HEK293 (cell line): ENCODE results near the gene ALDH16A1.

ENCODE experiments used
- BCL11A ChIP-seq: fragments of 450-650 bp; formaldehyde crosslinking; IDR thresholded peaks from 2 replicates; pipeline ENCODE4 v1.5.1; 2016; ENCODE audit warnings: low read depth, missing biosample characterization, missing genetic modification characterization
- BCL6B ChIP-seq: fragments of 450-650 bp; formaldehyde crosslinking; IDR thresholded peaks from 2 replicates; pipeline ENCODE4 v1.5.1; 2017; ENCODE audit warnings: missing biosample characterization, missing genetic modification characterization
- GLI4 ChIP-seq: fragments of 450-650 bp; formaldehyde crosslinking; IDR thresholded peaks from 2 replicates; pipeline ENCODE4 v1.5.1; 2016; ENCODE audit warnings: missing biosample characterization, missing genetic modification characterization
- IKZF3 ChIP-seq: fragments of 450-650 bp; IDR thresholded peaks from 2 replicates; pipeline ENCODE4 v1.5.0; 2018; ENCODE audit warnings: missing biosample characterization, mild to moderate bottlenecking, missing genetic modification characterization, moderate library complexity
- KLF1 ChIP-seq: fragments of 450-650 bp; formaldehyde crosslinking; IDR thresholded peaks from 2 replicates; pipeline ENCODE4 v1.5.1; 2016; ENCODE audit warnings: missing biosample characterization, missing genetic modification characterization
- KLF16 ChIP-seq: fragments of 450-650 bp; formaldehyde crosslinking; IDR thresholded peaks from 2 replicates; pipeline ENCODE4 v1.5.1; 2017; ENCODE audit warnings: missing biosample characterization, missing genetic modification characterization
- KLF17 ChIP-seq: fragments of 450-650 bp; formaldehyde crosslinking; IDR thresholded peaks from 2 replicates; pipeline ENCODE4 v1.5.1; 2016; ENCODE audit warnings: missing biosample characterization, missing genetic modification characterization
- PRDM6 ChIP-seq: fragments of 450-650 bp; formaldehyde crosslinking; IDR thresholded peaks from 2 replicates; pipeline ENCODE4 v1.5.1; 2017; ENCODE audit warnings: missing biosample characterization, missing genetic modification characterization
- ZBTB1 ChIP-seq: fragments of 450-650 bp; formaldehyde crosslinking; IDR thresholded peaks from 2 replicates; pipeline ENCODE4 v1.5.1; 2016; ENCODE audit warnings: missing biosample characterization, missing genetic modification characterization
- ZBTB7A ChIP-seq: fragments of 450-650 bp; formaldehyde crosslinking; IDR thresholded peaks from 2 replicates; pipeline ENCODE4 v1.5.1; 2016; ENCODE audit warnings: low read depth, missing biosample characterization, missing genetic modification characterization
- ZFP69B ChIP-seq: fragments of 450-650 bp; formaldehyde crosslinking; IDR thresholded peaks from 2 replicates; pipeline ENCODE4 v1.5.1; 2016; ENCODE audit warnings: missing biosample characterization, missing genetic modification characterization
- ZNF175 ChIP-seq: fragments of 450-650 bp; formaldehyde crosslinking; IDR thresholded peaks from 2 replicates; pipeline ENCODE4 v1.5.1; 2016; ENCODE audit warnings: missing biosample characterization, missing genetic modification characterization
- ZNF311 ChIP-seq: fragments of 450-650 bp; formaldehyde crosslinking; IDR thresholded peaks from 2 replicates; pipeline ENCODE4 v1.5.1; 2017; ENCODE audit warnings: missing biosample characterization, missing genetic modification characterization, borderline replicate concordance
- ZNF341 ChIP-seq: fragments of 450-650 bp; formaldehyde crosslinking; IDR thresholded peaks from 2 replicates; pipeline ENCODE4; 2016; ENCODE audit warnings: low read depth, missing biosample characterization, missing genetic modification characterization
- ZNF404 ChIP-seq: fragments of 450-650 bp; formaldehyde crosslinking; IDR thresholded peaks from 2 replicates; pipeline ENCODE4 v1.5.1; 2017; ENCODE audit warnings: missing biosample characterization, missing genetic modification characterization
- ZNF514 ChIP-seq: fragments of 450-650 bp; formaldehyde crosslinking; IDR thresholded peaks from 2 replicates; pipeline ENCODE4 v1.5.1; 2016; ENCODE audit warnings: missing biosample characterization, missing genetic modification characterization
- ZNF548 ChIP-seq: fragments of 450-650 bp; formaldehyde crosslinking; IDR thresholded peaks from 2 replicates; pipeline ENCODE4 v1.5.1; 2016; ENCODE audit warnings: missing biosample characterization, missing genetic modification characterization
- ZNF585B ChIP-seq: fragments of 450-650 bp; formaldehyde crosslinking; IDR thresholded peaks from 2 replicates; pipeline ENCODE4 v1.5.1; 2016; ENCODE audit warnings: missing biosample characterization, missing genetic modification characterization
- ZNF645 ChIP-seq: fragments of 450-650 bp; formaldehyde crosslinking; IDR thresholded peaks from 2 replicates; pipeline ENCODE4; 2016; ENCODE audit warnings: missing biosample characterization, missing genetic modification characterization
- ZNF76 ChIP-seq: fragments of 450-650 bp; formaldehyde crosslinking; IDR thresholded peaks from 2 replicates; pipeline ENCODE4; 2016; ENCODE audit warnings: low read depth, missing biosample characterization, missing genetic modification characterization, borderline replicate concordance
- ZNF785 ChIP-seq: fragments of 450-650 bp; formaldehyde crosslinking; IDR thresholded peaks from 2 replicates; pipeline ENCODE4 v1.5.1; 2016; ENCODE audit warnings: missing biosample characterization, missing genetic modification characterization
- ZNF843 ChIP-seq: fragments of 450-650 bp; formaldehyde crosslinking; IDR thresholded peaks from 2 replicates; pipeline ENCODE4 v1.5.1; 2016; ENCODE audit warnings: missing biosample characterization, missing genetic modification characterization
- ZXDB ChIP-seq: fragments of 450-650 bp; formaldehyde crosslinking; IDR thresholded peaks from 2 replicates; pipeline ENCODE4 v1.5.1; 2016; ENCODE audit warnings: missing biosample characterization, missing genetic modification characterization
- TF ChIP-seq, protein P1 (sequence below): fragments of 450-650 bp; formaldehyde crosslinking; IDR thresholded peaks from 2 replicates; pipeline ENCODE4 v1.5.1; 2016; ENCODE audit warnings: missing biosample characterization, missing genetic modification characterization
- TF ChIP-seq, protein P2 (sequence below): fragments of 450-650 bp; formaldehyde crosslinking; IDR thresholded peaks from 2 replicates; pipeline ENCODE4 v1.5.1; 2016; ENCODE audit warnings: missing biosample characterization, missing genetic modification characterization
- TF ChIP-seq, protein P3 (sequence below): fragments of 450-650 bp; formaldehyde crosslinking; IDR thresholded peaks from 2 replicates; pipeline ENCODE4 v1.5.1; 2016; ENCODE audit warnings: missing biosample characterization, missing genetic modification characterization, borderline replicate concordance

Gene ALDH16A1

DNA sequence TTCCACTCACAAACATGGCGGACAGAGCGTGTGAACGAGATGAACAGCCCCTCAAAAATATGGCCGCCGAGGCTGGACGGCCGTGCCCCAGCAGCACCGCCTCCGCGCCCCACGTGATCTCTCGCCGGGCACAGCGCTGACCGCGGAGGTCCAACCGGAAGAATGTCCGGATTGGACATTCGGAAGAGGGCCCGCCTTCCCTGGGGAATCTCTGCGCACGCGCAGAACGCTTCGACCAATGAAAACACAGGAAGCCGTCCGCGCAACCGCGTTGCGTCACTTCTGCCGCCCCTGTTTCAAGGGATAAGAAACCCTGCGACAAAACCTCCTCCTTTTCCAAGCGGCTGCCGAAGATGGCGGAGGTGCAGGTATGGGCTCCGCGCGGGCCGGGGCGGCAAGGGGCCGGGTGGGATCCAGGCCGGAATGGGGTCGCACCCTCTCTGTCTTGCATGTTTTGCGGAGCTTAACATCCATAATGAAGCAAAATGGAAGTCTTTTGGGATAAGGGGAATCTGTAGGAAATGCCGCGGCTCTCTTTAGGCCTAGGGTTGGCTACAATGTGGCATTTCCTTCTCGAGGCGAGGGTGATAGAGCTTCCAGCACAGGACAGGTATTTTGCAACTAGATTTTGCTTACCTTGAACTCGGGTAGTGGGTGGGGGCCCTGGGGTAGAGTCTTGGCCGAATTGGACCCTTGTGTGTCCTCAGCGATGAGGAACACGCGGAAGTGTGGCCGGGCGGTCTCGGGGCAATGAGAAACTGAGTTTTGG, 34.4 kb downstream of the ALDH16A1 start, which contains the start of gene RPL13A (continued):
- TF ChIP-seq, protein P1, sequence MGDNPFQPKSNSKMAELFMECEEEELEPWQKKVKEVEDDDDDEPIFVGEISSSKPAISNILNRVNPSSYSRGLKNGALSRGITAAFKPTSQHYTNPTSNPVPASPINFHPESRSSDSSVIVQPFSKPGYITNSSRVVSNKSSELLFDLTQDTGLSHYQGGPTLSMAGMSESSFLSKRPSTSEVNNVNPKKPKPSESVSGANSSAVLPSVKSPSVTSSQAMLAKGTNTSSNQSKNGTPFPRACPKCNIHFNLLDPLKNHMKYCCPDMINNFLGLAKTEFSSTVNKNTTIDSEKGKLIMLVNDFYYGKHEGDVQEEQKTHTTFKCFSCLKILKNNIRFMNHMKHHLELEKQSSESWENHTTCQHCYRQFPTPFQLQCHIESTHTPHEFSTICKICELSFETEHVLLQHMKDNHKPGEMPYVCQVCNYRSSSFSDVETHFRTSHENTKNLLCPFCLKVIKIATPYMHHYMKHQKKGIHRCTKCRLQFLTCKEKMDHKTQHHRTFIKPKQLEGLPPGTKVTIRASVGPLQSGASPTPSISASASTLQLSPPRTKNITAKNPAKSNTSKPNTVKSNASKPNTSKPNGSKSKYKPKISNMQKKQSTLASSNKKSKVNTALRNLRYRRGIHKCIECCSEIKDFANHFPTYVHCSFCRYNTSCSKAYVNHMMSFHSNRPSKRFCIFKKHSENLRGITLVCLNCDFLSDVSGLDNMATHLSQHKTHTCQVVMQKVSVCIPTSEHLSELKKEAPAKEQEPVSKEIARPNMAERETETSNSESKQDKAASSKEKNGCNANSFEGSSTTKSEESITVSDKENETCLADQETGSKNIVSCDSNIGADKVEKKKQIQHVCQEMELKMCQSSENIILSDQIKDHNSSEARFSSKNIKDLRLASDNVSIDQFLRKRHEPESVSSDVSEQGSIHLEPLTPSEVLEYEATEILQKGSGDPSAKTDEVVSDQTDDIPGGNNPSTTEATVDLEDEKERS, result no peak
- TF ChIP-seq ZBTB1 (tag by site-specific recombination) (no peak), ZNF645 (tag by site-specific recombination) (no peak), ZXDB (tag by site-specific recombination) (peak; percentile 100), ZNF404 (tag by site-specific recombination) (no peak), ZBTB7A (tag by site-specific recombination) (peak; percentile 48; the same call in 1 of the 2 replicates), BCL11A (tag by site-specific recombination) (peak; percentile 72; the same call in 1 of the 2 replicates), KLF1 (tag by site-specific recombination) (no peak), KLF16 (peak; percentile 93), ZNF548 (tag by site-specific recombination) (no peak), KLF17 (tag by site-specific recombination) (no peak; the same call in 1 of the 2 replicates), ZNF175 (no peak), GLI4 (tag by site-specific recombination) (0 out of 2 replicates have a peak, but pooled peaks have one; percentile 62), ZNF514 (tag by site-specific recombination) (no peak), IKZF3 (tag by site-specific recombination) (no peak), ZNF311 (tag by site-specific recombination) (no peak), ZNF76 (tag by site-specific recombination) (peak; percentile 71; the same call in 1 of the 2 replicates), ZNF585B (tag by site-specific recombination) (no peak), ZNF843 (tag by site-specific recombination) (0 out of 2 replicates have a peak, but pooled peaks have one; percentile 31), PRDM6 (no peak), BCL6B (tag by site-specific recombination) (no peak), ZNF785 (tag by site-specific recombination) (0 out of 2 replicates have a peak, but pooled peaks have one; percentile 49), ZNF341 (tag by site-specific recombination) (no peak), ZFP69B (no peak)
- TF ChIP-seq, protein P2, sequence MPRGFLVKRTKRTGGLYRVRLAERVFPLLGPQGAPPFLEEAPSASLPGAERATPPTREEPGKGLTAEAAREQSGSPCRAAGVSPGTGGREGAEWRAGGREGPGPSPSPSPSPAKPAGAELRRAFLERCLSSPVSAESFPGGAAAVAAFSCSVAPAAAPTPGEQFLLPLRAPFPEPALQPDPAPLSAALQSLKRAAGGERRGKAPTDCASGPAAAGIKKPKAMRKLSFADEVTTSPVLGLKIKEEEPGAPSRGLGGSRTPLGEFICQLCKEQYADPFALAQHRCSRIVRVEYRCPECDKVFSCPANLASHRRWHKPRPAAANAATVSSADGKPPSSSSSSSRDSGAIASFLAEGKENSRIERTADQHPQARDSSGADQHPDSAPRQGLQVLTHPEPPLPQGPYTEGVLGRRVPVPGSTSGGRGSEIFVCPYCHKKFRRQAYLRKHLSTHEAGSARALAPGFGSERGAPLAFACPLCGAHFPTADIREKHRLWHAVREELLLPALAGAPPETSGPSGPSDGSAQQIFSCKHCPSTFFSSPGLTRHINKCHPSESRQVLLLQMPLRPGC (tag by site-specific recombination), result peak; percentile 48; the same call in 1 of the 2 replicates
- TF ChIP-seq, protein P3, sequence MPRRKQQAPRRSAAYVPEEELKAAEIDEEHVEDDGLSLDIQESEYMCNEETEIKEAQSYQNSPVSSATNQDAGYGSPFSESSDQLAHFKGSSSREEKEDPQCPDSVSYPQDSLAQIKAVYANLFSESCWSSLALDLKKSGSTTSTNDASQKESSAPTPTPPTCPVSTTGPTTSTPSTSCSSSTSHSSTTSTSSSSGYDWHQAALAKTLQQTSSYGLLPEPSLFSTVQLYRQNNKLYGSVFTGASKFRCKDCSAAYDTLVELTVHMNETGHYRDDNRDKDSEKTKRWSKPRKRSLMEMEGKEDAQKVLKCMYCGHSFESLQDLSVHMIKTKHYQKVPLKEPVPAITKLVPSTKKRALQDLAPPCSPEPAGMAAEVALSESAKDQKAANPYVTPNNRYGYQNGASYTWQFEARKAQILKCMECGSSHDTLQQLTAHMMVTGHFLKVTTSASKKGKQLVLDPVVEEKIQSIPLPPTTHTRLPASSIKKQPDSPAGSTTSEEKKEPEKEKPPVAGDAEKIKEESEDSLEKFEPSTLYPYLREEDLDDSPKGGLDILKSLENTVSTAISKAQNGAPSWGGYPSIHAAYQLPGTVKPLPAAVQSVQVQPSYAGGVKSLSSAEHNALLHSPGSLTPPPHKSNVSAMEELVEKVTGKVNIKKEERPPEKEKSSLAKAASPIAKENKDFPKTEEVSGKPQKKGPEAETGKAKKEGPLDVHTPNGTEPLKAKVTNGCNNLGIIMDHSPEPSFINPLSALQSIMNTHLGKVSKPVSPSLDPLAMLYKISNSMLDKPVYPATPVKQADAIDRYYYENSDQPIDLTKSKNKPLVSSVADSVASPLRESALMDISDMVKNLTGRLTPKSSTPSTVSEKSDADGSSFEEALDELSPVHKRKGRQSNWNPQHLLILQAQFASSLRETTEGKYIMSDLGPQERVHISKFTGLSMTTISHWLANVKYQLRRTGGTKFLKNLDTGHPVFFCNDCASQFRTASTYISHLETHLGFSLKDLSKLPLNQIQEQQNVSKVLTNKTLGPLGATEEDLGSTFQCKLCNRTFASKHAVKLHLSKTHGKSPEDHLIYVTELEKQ (tag by site-specific recombination), result no peak
